Adrenal gland (tissue), 12 donors: ENCODE data around the gene HNF4A. TPM values are rescaled to one million over a fixed set of nuclear protein-coding genes. Genes with fewer than 3 reads are reported as not detected.

Source experiments
- DNase-seq, 7 donors: peaks; one replicate each; pipeline ENCODE4 v3.0.0-alpha.2; 2019 to 2020
- H3K27ac ChIP-seq, 5 donors: fragments of 200-600 bp; sonication (generic) in 4 of 5; 1 replicate in 3 of 5; 2 replicates in 2 of 5; pipeline versions ENCODE4 v1.5.1 to v1.8.0; 2016 to 2020; ENCODE audit warnings: mild to moderate bottlenecking in 1 of 5
- H3K27me3 ChIP-seq: fragments of 200-600 bp; 2 replicates; pipeline ENCODE4 v1.8.0; 2021
- H3K36me3 ChIP-seq, 2 donors: fragments of 200-600 bp; replicated peaks in 1 of 2; 1 replicate in 1 of 2; 2 replicates in 1 of 2; pipeline versions ENCODE4 v1.5.1 to v1.8.0; 2018 to 2022
- H3K4me1 ChIP-seq, 2 donors: fragments of 200-600 bp; replicated peaks in 1 of 2; 1 replicate in 1 of 2; 2 replicates in 1 of 2; pipeline versions ENCODE4 v1.5.1 to v1.8.0; 2018 to 2021
- H3K4me3 ChIP-seq, 4 donors: fragments of 200-600 bp; sonication (generic) in 3 of 4; one replicate each; pipeline ENCODE4 v1.5.1; 2016 to 2018
- H3K9me3 ChIP-seq, 3 donors: fragments of 200-600 bp; sonication (generic) in 1 of 3; replicated peaks in 1 of 3; 1 replicate in 2 of 3; 2 replicates in 1 of 3; pipeline versions ENCODE4 v1.5.1 to v1.8.0; 2016 to 2021
- CTCF ChIP-seq, 6 experiments: fragments of 450-650 bp in 4 of 6; fragments of 200-600 bp in 2 of 6; sonication (generic) in 1 of 6; IDR thresholded peaks; 1 replicate in 5 of 6; 2 replicates in 1 of 6; pipeline versions ENCODE4 v1.5.1 to v1.8.0; 2016 to 2021; ENCODE audit warnings: antibody characterized with exemption in 6 of 6, mild to moderate bottlenecking in 2 of 6, moderate library complexity in 1 of 6
- POLR2A ChIP-seq, 2 donors: fragments of 450-650 bp; IDR thresholded peaks; one replicate each; pipeline ENCODE4 v1.6.1; 2017; ENCODE audit warnings: antibody characterized with exemption in 2 of 2, mild to moderate bottlenecking in 2 of 2, moderate library complexity in 1 of 2
- WGBS, 4 donors: extraction: QIAGEN DNeasy Blood & Tissue Kit in 2 of 4; methylation state at CpG; one replicate each; pipeline versions ENCODE4 v1.1.5 to v1.1.7; 2013 to 2017; 5-methylcytosine and 5-hydroxymethylcytosine counted together
- intact Hi-C, 2 donors: fragments of 100-400 bp; cut with DNase I; formaldehyde crosslinking; loops; one replicate each; pipeline versions ENCODE4 v1.14.1 to v1.15.0; 2022 to 2023
- polyA plus RNA-seq, 3 donors: library from polyadenylated mRNA; stranded (reverse); fragments of 200-250 nt in 2 of 3; fragments of 350-450 nt in 1 of 3; fragmentation: Illumina TruSeq in 1 of 3; extraction: RNeasy Lipid Tissue Mini Kit (QIAGEN cat#74804) in 1 of 3; gene quantifications; one replicate each; pipeline ENCODE4 v1.2.3, GENCODE V29; 2013 to 2014
- total RNA-seq, 9 donors: library from RNA; depleted of rRNA in 4 of 9; stranded (reverse); fragments of >200 nt in 4 of 9; fragments of 120-200 nt in 1 of 9; fragmentation: NEBNext Ultra II Directional in 1 of 9; extraction: Animal tissue kit (Norgen Biotek cat#: 25700) in 1 of 9; gene quantifications; one replicate each; pipeline versions ENCODE4 v1.1.0 to v1.2.4, GENCODE V29; 2013 to 2023
- donor health status: healthy with polysubstance abuse.
- donor health status: Bipolar disorder and iron deficiency.
- donor health status: DM: yes; HTN: yes; CAD: no.
- donor health status: DM: no; HTN: no; CAD: no.
- donor health status: DM: no; HTN: no; CAD: no.
- donor health status: DM: yes; HTN: yes; CAD: no.

Gene HNF4A
- total and polyA plus RNA-seq, 12 donors, result 0.06 to 0.78 (median 0.13) TPM; not detected in 2

- Histone ChIP-seq H3K27ac (no peak overlapping the region), H3K4me1 (peaks cover 0 to 5% of the 10 kb centered on the region in 2 donors), H3K36me3 (no peaks in the 10 kb centered on the region), H3K27me3 (no peaks in the 10 kb centered on the region), H3K4me3 (no peak overlapping the region), H3K9me3 (no peaks in the 10 kb centered on the region)
- intact Hi-C loops, result no loop called here
- 84 to 97% (median 86%) methylated on average over 7 of the region's 7 CpGs for WGBS, 4 donors
- no peak for DNase-seq
- no peak for TF ChIP-seq POLR2A (IDR thresholded peaks at IDR 0.05)
- no peak for TF ChIP-seq CTCF (IDR thresholded peaks at IDR 0.05)
These were observed 75.0 kb downstream of the HNF4A start for GRCh38 chr20:44430270-44431065.

GRCh38 chr20:44431118-44431501 is 75.6 kb downstream of the HNF4A start:
- Histone ChIP-seq H3K9me3 (no peaks in the 10 kb centered on the region), H3K4me3 (no peak overlapping the region), H3K36me3 (no peaks in the 10 kb centered on the region), H3K27me3 (no peaks in the 10 kb centered on the region), H3K4me1 (peaks cover 0 to 5% of the 10 kb centered on the region in 2 donors), H3K27ac (no peak overlapping the region)
- DNase-seq, result no peak
- WGBS, 4 donors, result 43 to 83% (median 64%) methylated on average over 1 to 4 of the region's 4 CpGs
- TF ChIP-seq POLR2A (IDR thresholded peaks at IDR 0.05), result no peak
- no peak for TF ChIP-seq CTCF (IDR thresholded peaks at IDR 0.05)
- intact Hi-C loops, result no loop called here

GRCh38 chr20:44431502-44432234 is 76.2 kb downstream of the HNF4A start:
- H3K4me3 ChIP-seq, result no peak overlapping the region

More at GRCh38 chr20:44431502-44432234, 76.2 kb downstream of the HNF4A start:
- TF ChIP-seq POLR2A (IDR thresholded peaks at IDR 0.05) (no peak), CTCF (IDR thresholded peaks at IDR 0.05) (no peak)
- peaks cover 0 to 5% of the 10 kb centered on the region in 2 donors for H3K4me1 ChIP-seq
- 69 to 77% (median 71%) methylated on average over 8 to 11 of the region's 11 CpGs for WGBS, 4 donors
- no peaks in the 10 kb centered on the region for H3K36me3 ChIP-seq
- intact Hi-C loops, result no loop called here
- H3K27me3 ChIP-seq, result no peaks in the 10 kb centered on the region
- H3K9me3 ChIP-seq, result no peaks in the 10 kb centered on the region
- no peak for DNase-seq
- no peak overlapping the region for H3K27ac ChIP-seq
